H1 (cell line): ENCODE data around the gene ARHGAP24. TPM values are rescaled to one million over a fixed set of nuclear protein-coding genes. Genes with fewer than 3 reads are reported as not detected.

Experiments used
- CTCF ChIA-PET: fragments of 300-600 bp; sonication (Branson Sonifier 250); formaldehyde crosslinking; loops from one replicate; lab custom pipeline; 2021; ENCODE audit not compliant: partially characterized antibody; lab: Charles Lee
- POLR2A ChIA-PET: fragments of 300-600 bp; sonication (Branson Sonifier 250); formaldehyde crosslinking; loops from one replicate; lab custom pipeline; 2021; ENCODE audit warnings: inconsistent platforms; ENCODE audit not compliant: partially characterized antibody; lab: Charles Lee
- DNase-seq, 2 experiments: peaks; one replicate each; pipeline versions ENCODE4 v3.0.0 to v3.0.0-alpha.2; 2010 to 2022; ENCODE audit warnings: low spot score in 2 of 2, low read depth in 1 of 2, mixed read lengths in 1 of 2
- FAIRE-seq: peaks from 2 replicates; lab custom pipeline; 2011; peaks lifted over from hg19 to GRCh38; lab: Jason Lieb, UNC
- H2AFZ ChIP-seq: 2 replicates; pipeline ENCODE4 v1.8.1; 2012; ENCODE audit warnings: low read length, inconsistent platforms
- H2AK5ac ChIP-seq: 2 replicates; pipeline ENCODE4 v1.6.1; 2013; ENCODE audit warnings: low read depth, low read length
- H2BK120ac ChIP-seq: replicated peaks from 2 replicates; pipeline ENCODE3; 2013; ENCODE audit warnings: low read depth, low read length, inconsistent platforms
- H2BK12ac ChIP-seq: 2 replicates; pipeline ENCODE4 v1.6.1; 2013; ENCODE audit warnings: low read depth, low read length
- H2BK15ac ChIP-seq: 2 replicates; pipeline ENCODE4 v1.6.1; 2013; ENCODE audit warnings: low read length
- H2BK20ac ChIP-seq: 2 replicates; pipeline ENCODE4 v1.6.1; 2013; ENCODE audit warnings: low read length
- H2BK5ac ChIP-seq: 2 replicates; pipeline ENCODE4 v1.6.1; 2013; ENCODE audit warnings: low read depth, low read length
- H3K14ac ChIP-seq: 2 replicates; pipeline ENCODE4 v1.6.1; 2013; ENCODE audit warnings: inconsistent platforms; ENCODE audit not compliant: insufficient read length
- H3K18ac ChIP-seq: 2 replicates; pipeline ENCODE4 v1.6.1; 2013; ENCODE audit warnings: low read length; ENCODE audit errors: extremely low read depth
- H3K23ac ChIP-seq: 2 replicates; pipeline ENCODE4 v1.6.1; 2013; ENCODE audit warnings: inconsistent platforms; ENCODE audit not compliant: insufficient read length
- H3K23me2 ChIP-seq: 2 replicates; pipeline ENCODE4 v1.6.1; 2013; ENCODE audit warnings: low read depth, low read length
- H3K27ac ChIP-seq: 2 replicates; pipeline ENCODE4 v1.6.1; 2011; ENCODE audit warnings: low read depth, low read length, inconsistent platforms
- H3K27me3 ChIP-seq, 4 experiments: replicated peaks in 1 of 4; 1 replicate in 1 of 4; 2 replicates in 3 of 4; pipeline versions ENCODE4 v1.6.1 to v1.8.1; 2011 to 2013; ENCODE audit warnings: low read length in 3 of 4, mild to moderate bottlenecking in 3 of 4, inconsistent platforms in 2 of 4, mixed read lengths in 2 of 4, moderate library complexity in 1 of 4; ENCODE audit not compliant: control insufficient read depth in 3 of 4, insufficient read depth in 3 of 4; ENCODE audit errors: extremely low read depth in 1 of 4
- H3K36me3 ChIP-seq, 4 experiments: 2 replicates each; pipeline versions ENCODE4 v1.6.1 to v1.8.1; 2011 to 2013; ENCODE audit warnings: mild to moderate bottlenecking in 4 of 4, low read length in 3 of 4, moderate library complexity in 2 of 4, control low read depth in 1 of 4, inconsistent platforms in 1 of 4; ENCODE audit not compliant: insufficient read depth in 4 of 4, control insufficient read depth in 2 of 4
- H3K4ac ChIP-seq: replicated peaks from 2 replicates; pipeline ENCODE3; 2013; ENCODE audit warnings: low read length, low read depth, mixed read lengths, inconsistent platforms; ENCODE audit not compliant: insufficient read length
- H3K4me1 ChIP-seq, 4 experiments: replicated peaks in 1 of 4; 1 replicate in 1 of 4; 2 replicates in 3 of 4; pipeline versions ENCODE4 v1.6.1 to v1.8.1; 2011 to 2013; ENCODE audit warnings: low read length in 3 of 4, inconsistent platforms in 2 of 4, mixed read lengths in 1 of 4; ENCODE audit not compliant: insufficient read depth in 4 of 4, control insufficient read depth in 3 of 4
- H3K4me2 ChIP-seq, 2 experiments: 2 replicates each; pipeline versions ENCODE4 v1.6.1 to v1.8.1; 2011 to 2013; ENCODE audit warnings: low read depth in 2 of 2, low read length in 2 of 2, control low read depth in 1 of 2, inconsistent platforms in 1 of 2, mild to moderate bottlenecking in 1 of 2; ENCODE audit not compliant: insufficient read depth in 1 of 2
- H3K4me3 ChIP-seq, 4 experiments: fragments of 200-600, 300-600 bp in 1 of 4; sonication (generic), shearing (Covaris generic), sonication (Bioruptor Twin) in 1 of 4; 2 replicates each; pipeline versions ENCODE4 v1.5.1 to v1.8.1; 2011 to 2016; ENCODE audit warnings: low read length in 4 of 4, low read depth in 3 of 4, control low read depth in 2 of 4, inconsistent platforms in 2 of 4, mild to moderate bottlenecking in 2 of 4, mixed read lengths in 1 of 4, moderate library complexity in 1 of 4; ENCODE audit not compliant: insufficient read depth in 2 of 4; ENCODE audit errors: extremely low read depth in 1 of 4
- H3K56ac ChIP-seq: replicated peaks from 2 replicates; pipeline ENCODE3; 2013; ENCODE audit warnings: low read depth, mild to moderate bottlenecking, mixed read lengths, low read length, inconsistent platforms; ENCODE audit not compliant: insufficient read length
- H3K79me1 ChIP-seq: 2 replicates; pipeline ENCODE4 v1.6.1; 2013; ENCODE audit warnings: low read depth, low read length, control low read depth
- H3K79me2 ChIP-seq, 2 experiments: 2 replicates each; pipeline versions ENCODE4 v1.6.1 to v1.8.1; 2012 to 2013; ENCODE audit warnings: low read length in 2 of 2, mild to moderate bottlenecking in 2 of 2, inconsistent platforms in 1 of 2; ENCODE audit not compliant: insufficient read depth in 2 of 2, control insufficient read depth in 1 of 2
- H3K9ac ChIP-seq, 4 experiments: replicated peaks in 1 of 4; 1 replicate in 1 of 4; 2 replicates in 3 of 4; pipeline versions ENCODE4 v1.6.1 to v1.8.1; 2011 to 2013; ENCODE audit warnings: low read depth in 3 of 4, low read length in 3 of 4, control low read depth in 2 of 4, mild to moderate bottlenecking in 2 of 4, moderate library complexity in 2 of 4, inconsistent platforms in 1 of 4; ENCODE audit errors: extremely low read depth in 1 of 4
- H3K9me3 ChIP-seq, 2 experiments: 2 replicates each; pipeline versions ENCODE4 v1.6.1 to v1.8.1; 2012 to 2013; ENCODE audit warnings: mild to moderate bottlenecking in 2 of 2, moderate library complexity in 2 of 2, control low read depth in 1 of 2, inconsistent platforms in 1 of 2, low read depth in 1 of 2, low read length in 1 of 2, mixed read lengths in 1 of 2; ENCODE audit not compliant: insufficient read depth in 2 of 2
- H4K20me1 ChIP-seq, 2 experiments: replicated peaks in 1 of 2; 2 replicates each; pipeline versions ENCODE3 to v1.8.1; 2011 to 2013; ENCODE audit warnings: inconsistent platforms in 2 of 2, low read length in 2 of 2, mild to moderate bottlenecking in 1 of 2; ENCODE audit not compliant: insufficient read depth in 2 of 2, control insufficient read depth in 1 of 2
- H4K5ac ChIP-seq: 2 replicates; pipeline ENCODE4 v1.6.1; 2013; ENCODE audit warnings: low read length, low read depth, mixed read lengths, inconsistent platforms; ENCODE audit not compliant: insufficient read length
- H4K8ac ChIP-seq: 2 replicates; pipeline ENCODE4 v1.8.0; 2013; ENCODE audit warnings: mild to moderate bottlenecking, moderate library complexity, low read length, inconsistent platforms; ENCODE audit not compliant: insufficient read depth; ENCODE audit errors: extremely low read depth
- H4K91ac ChIP-seq: replicated peaks from 2 replicates; pipeline ENCODE3; 2013; ENCODE audit warnings: low read length, mixed read lengths, inconsistent platforms; ENCODE audit not compliant: insufficient read length
- BCL11A ChIP-seq, 2 experiments: IDR thresholded peaks; one replicate each; pipeline ENCODE4 v1.6.1; 2011; ENCODE audit warnings: low read depth in 2 of 2, low read length in 2 of 2, mild to moderate bottlenecking in 2 of 2
- JUND ChIP-seq: IDR thresholded peaks from 2 replicates; pipeline ENCODE4 v1.6.1; 2011; ENCODE audit warnings: mild to moderate bottlenecking, improper control_type of control experiment, low read length
- WGBS, 2 experiments: shearing (Covaris generic) in 1 of 2; methylation state at CpG; one replicate each; pipeline versions ENCODE4 v1.1.6 to v1.1.7; 2013 to 2015; ENCODE audit warnings: low lambda C conversion rate in 2 of 2, mixed read lengths in 2 of 2, inconsistent platforms in 1 of 2, low coverage in 1 of 2, missing lambda C conversion rate in 1 of 2; ENCODE audit not compliant: insufficient replicate concordance in 2 of 2, insufficient coverage in 1 of 2, insufficient read length in 1 of 2; ENCODE audit errors: extremely low coverage in 1 of 2, missing lambda C conversion rate in 1 of 2; 5-methylcytosine and 5-hydroxymethylcytosine counted together
- polyA plus RNA-seq, 7 experiments: library from polyadenylated mRNA; depleted of rRNA in 3 of 7; stranded (reverse) in 5 of 7; unstranded in 2 of 7; fragments of >200 nt in 5 of 7; fragments of 200-250 nt in 2 of 7; gene quantifications; 1 replicate in 5 of 7; 2 replicates in 1 of 7; 4 replicates in 1 of 7; pipeline versions ENCODE4 v1.2.1 to v1.2.3, GENCODE V29; 2011 to 2013; ENCODE audit warnings: missing spikeins in 2 of 7, mixed read lengths in 2 of 7
- total RNA-seq: library from RNA; stranded (reverse); fragmentation: NEBNext Ultra II Directional; extraction: Animal tissue kit (Norgen Biotek cat#: 25700); gene quantifications from 2 replicates; pipeline ENCODE4 v1.2.1, GENCODE V29; 2021
- TF ChIP-seq, protein P1 (sequence below): IDR thresholded peaks from 2 replicates; pipeline ENCODE4 v1.6.1; 2011; ENCODE audit warnings: low read length, improper control_type of control experiment

Gene ARHGAP24
- total and polyA plus RNA-seq, 2 of the 8 experiments (the other 6 are each of a cell fraction or from before 2014, with no cell fraction given), result 0.08 to 0.50 TPM

DNA sequence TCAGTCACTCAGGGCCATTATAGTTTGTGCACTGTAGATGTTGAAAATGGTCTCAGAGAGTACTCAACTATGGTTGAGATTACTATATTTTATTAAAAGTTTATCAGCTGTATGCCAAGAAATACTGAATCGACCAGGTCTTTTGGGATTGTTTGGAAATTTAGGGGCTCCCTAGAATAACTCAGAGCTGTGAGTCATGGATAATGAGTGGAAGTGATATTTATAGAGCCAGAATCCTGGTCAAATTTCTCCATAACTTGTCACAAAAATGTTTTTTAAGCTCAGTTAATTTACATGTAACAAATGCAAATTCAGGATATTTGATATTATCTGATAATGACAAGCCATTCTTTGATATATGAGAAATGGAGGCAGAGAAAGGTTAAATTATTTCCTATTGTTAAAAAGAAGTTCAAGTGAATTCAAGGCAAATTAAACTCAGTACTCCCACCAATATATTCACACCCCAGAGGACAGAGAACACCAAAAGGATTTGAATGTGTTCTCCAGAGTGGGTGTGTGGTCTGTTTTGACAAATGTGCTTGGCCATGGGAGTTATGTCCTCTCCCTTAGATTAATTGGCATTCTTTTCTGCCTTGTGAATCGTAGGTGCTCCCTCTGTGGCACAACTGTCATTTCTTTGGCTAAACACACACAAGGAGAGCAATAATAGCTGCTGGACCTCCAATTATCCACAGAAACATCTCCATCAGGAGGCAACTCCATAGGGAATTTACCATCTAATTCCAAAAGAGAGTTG is 37.7 kb downstream of the ARHGAP24 start:
- no peak overlapping the region for H3K14ac ChIP-seq
- no peak overlapping the region for H3K18ac ChIP-seq
- no peaks in the 10 kb centered on the region for H4K20me1 ChIP-seq
- no peak overlapping the region for H3K9ac ChIP-seq
- DNase-seq (no peak), FAIRE-seq (no peak)
- H3K56ac ChIP-seq, result no peak overlapping the region
- H4K5ac ChIP-seq, result no peak overlapping the region
- no peak overlapping the region for H3K4me2 ChIP-seq
- no peak overlapping the region for H3K4me3 ChIP-seq
- no peaks in the 10 kb centered on the region for H3K79me1 ChIP-seq
- no peak overlapping the region for H2AK5ac ChIP-seq
- H3K23ac ChIP-seq, result no peak overlapping the region
- H3K36me3 ChIP-seq, result no peaks in the 10 kb centered on the region
- no peaks in the 10 kb centered on the region for H3K27me3 ChIP-seq
- TF ChIP-seq BCL11A (IDR thresholded peaks at IDR 0.05; ENCODE audit: low read depth in 2 of 2, low read length in 2 of 2) (no peak), JUND (no peak)
- TF ChIP-seq, protein P1, sequence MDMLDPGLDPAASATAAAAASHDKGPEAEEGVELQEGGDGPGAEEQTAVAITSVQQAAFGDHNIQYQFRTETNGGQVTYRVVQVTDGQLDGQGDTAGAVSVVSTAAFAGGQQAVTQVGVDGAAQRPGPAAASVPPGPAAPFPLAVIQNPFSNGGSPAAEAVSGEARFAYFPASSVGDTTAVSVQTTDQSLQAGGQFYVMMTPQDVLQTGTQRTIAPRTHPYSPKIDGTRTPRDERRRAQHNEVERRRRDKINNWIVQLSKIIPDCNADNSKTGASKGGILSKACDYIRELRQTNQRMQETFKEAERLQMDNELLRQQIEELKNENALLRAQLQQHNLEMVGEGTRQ, result no peak
- ChIA-PET POLR2A (no interaction called here), CTCF (interaction anchor here (0.6 to 1.4 kb wide), 2 partner anchors 15 to 90 kb away, joined by 3 to 4 read pairs; no protein-coding TSS in a partner anchor)
- H2BK15ac ChIP-seq, result no peak overlapping the region
- H3K27ac ChIP-seq, result no peak overlapping the region
- H4K8ac ChIP-seq, result no peak overlapping the region
- no peak overlapping the region for H2BK120ac ChIP-seq
- H3K79me2 ChIP-seq, result no peaks in the 10 kb centered on the region
- H2BK5ac ChIP-seq, result no peak overlapping the region
- H3K23me2 ChIP-seq, result no peaks in the 10 kb centered on the region; the same call in 1 of the 2 replicates
- no peaks in the 10 kb centered on the region for H3K9me3 ChIP-seq
- no peak overlapping the region for H4K91ac ChIP-seq
- no peak overlapping the region for H3K4ac ChIP-seq
- 45% methylated on average over 2 of the region's 2 CpGs; no CpG with 5 or more reads in 1 of the 2 experiments for WGBS, 2 experiments
- no peak overlapping the region for H2BK12ac ChIP-seq
- H3K4me1 ChIP-seq, result no peaks in the 10 kb centered on the region
- no peak overlapping the region for H2BK20ac ChIP-seq
- H2AFZ ChIP-seq, result no peak overlapping the region
